GM23338 (cell line): ENCODE results near the gene SVIL. TPM values are rescaled to one million over a fixed set of nuclear protein-coding genes. Genes with fewer than 3 reads are reported as not detected.

Source experiments
- ATAC-seq: fragments of 200-7000 bp; cut with Tn5 transposase; 3 replicates; pipeline ENCODE4 v1.9.1; 2020
- DNase-seq: peaks from one replicate; pipeline ENCODE4 v3.0.0-alpha.2; 2015; ENCODE audit warnings: low spot score
- H2AFZ ChIP-seq: fragments of 200-600 bp; sonication (generic); 2 replicates; pipeline ENCODE4 v1.8.0; 2016; ENCODE audit warnings: antibody characterized with exemption, mild to moderate bottlenecking, moderate library complexity
- H3F3A ChIP-seq: fragments of 200-600 bp; sonication (generic); replicated peaks from 2 replicates; pipeline ENCODE4 v1.8.0; 2017; ENCODE audit warnings: antibody characterized with exemption, mixed run types, low read depth
- H3K27ac ChIP-seq: fragments of 200-600 bp; sonication (generic); 2 replicates; pipeline ENCODE4 v1.6.1; 2016; ENCODE audit warnings: low read depth
- H3K27me3 ChIP-seq: fragments of 200-600 bp; sonication (generic); 2 replicates; pipeline ENCODE4 v1.8.0; 2016; ENCODE audit warnings: mild to moderate bottlenecking, mixed run types, moderate library complexity; ENCODE audit not compliant: insufficient read depth
- H3K36me3 ChIP-seq: fragments of 200-600 bp; sonication (generic); 2 replicates; pipeline ENCODE4 v1.8.0; 2016; ENCODE audit warnings: mild to moderate bottlenecking; ENCODE audit not compliant: insufficient read depth
- H3K4me1 ChIP-seq: fragments of 200-600 bp; sonication (generic); 2 replicates; pipeline ENCODE4 v1.8.0; 2016; ENCODE audit warnings: mild to moderate bottlenecking, moderate library complexity; ENCODE audit not compliant: insufficient read depth
- H3K4me2 ChIP-seq: fragments of 200-600 bp; sonication (generic); 2 replicates; pipeline ENCODE4 v1.7.1; 2017; ENCODE audit warnings: mixed run types
- H3K4me3 ChIP-seq: fragments of 200-600 bp; sonication (generic); 2 replicates; pipeline ENCODE4 v1.6.1; 2016; ENCODE audit warnings: mixed run types
- H3K79me2 ChIP-seq: fragments of 200-600 bp; sonication (generic); replicated peaks from 2 replicates; pipeline ENCODE4 v1.8.0; 2017; ENCODE audit warnings: mild to moderate bottlenecking; ENCODE audit not compliant: insufficient read depth
- H3K9me2 ChIP-seq: fragments of 200-600 bp; sonication (generic); 2 replicates; pipeline ENCODE4 v1.8.0; 2017; ENCODE audit not compliant: insufficient read depth
- H4K20me1 ChIP-seq: fragments of 200-600 bp; sonication (generic); replicated peaks from 2 replicates; pipeline ENCODE4 v1.8.0; 2017; ENCODE audit warnings: mild to moderate bottlenecking; ENCODE audit not compliant: insufficient read depth
- H3K27ac Mint-ChIP-seq: 2 replicates; pipeline ENCODE4 v1.8.0; 2020; ENCODE audit warnings: inconsistent platforms, mild to moderate bottlenecking, moderate library complexity, mixed read lengths
- H3K27me3 Mint-ChIP-seq: 3 replicates; pipeline ENCODE4 v1.8.0; 2022; ENCODE audit warnings: low read depth, mild to moderate bottlenecking, moderate library complexity, mixed read lengths, inconsistent platforms; ENCODE audit not compliant: insufficient read depth, poor library complexity
- H3K36me3 Mint-ChIP-seq: 3 replicates; pipeline ENCODE4 v1.8.0; 2021; ENCODE audit warnings: low read depth, mild to moderate bottlenecking, inconsistent platforms, moderate library complexity, mixed read lengths
- H3K4me1 Mint-ChIP-seq: 3 replicates; pipeline ENCODE4 v1.8.0; 2020; ENCODE audit warnings: mild to moderate bottlenecking, inconsistent platforms, mixed read lengths
- H3K4me3 Mint-ChIP-seq: 3 replicates; pipeline ENCODE4 v1.8.0; 2021; ENCODE audit warnings: moderate library complexity, mild to moderate bottlenecking, inconsistent platforms, mixed read lengths
- H3K9me3 Mint-ChIP-seq: 3 replicates; pipeline ENCODE4 v1.8.0; 2020; ENCODE audit warnings: moderate library complexity, mild to moderate bottlenecking, inconsistent platforms, mixed read lengths
- CREB1 ChIP-seq: fragments of 250-450 bp; sonication (Bioruptor Pico); IDR thresholded peaks from 2 replicates; pipeline ENCODE4 v1.5.0; 2020; ENCODE audit warnings: low read depth, mild to moderate bottlenecking, moderate library complexity
- CTCF ChIP-seq, 2 experiments: fragments of 200-600 bp in 1 of 2; sonication (generic) in 1 of 2; conservative IDR thresholded peaks; 2 replicates each; pipeline versions ENCODE4 v1.5.1 to v1.6.1; 2016 to 2017; ENCODE audit warnings: antibody characterized with exemption in 2 of 2, low read depth in 2 of 2, mild to moderate bottlenecking in 2 of 2, moderate library complexity in 1 of 2
- ETS1 ChIP-seq: IDR thresholded peaks from 2 replicates; pipeline ENCODE4 v1.6.1; 2016; ENCODE audit warnings: antibody characterized with exemption
- EZH2 ChIP-seq: fragments of 200-600 bp; sonication (generic); IDR thresholded peaks from one replicate; pipeline ENCODE4 v1.8.0; 2017; ENCODE audit warnings: antibody characterized with exemption, mild to moderate bottlenecking, low read depth; ENCODE audit not compliant: unreplicated experiment
- EZH2phosphoT487 ChIP-seq: fragments of 200-600 bp; sonication (generic); IDR thresholded peaks from one replicate; pipeline ENCODE4 v1.8.1; 2018; ENCODE audit warnings: antibody characterized with exemption; ENCODE audit not compliant: unreplicated experiment
- JUNB ChIP-seq: IDR thresholded peaks from one replicate; pipeline ENCODE4 v1.6.1; 2016; ENCODE audit warnings: antibody characterized with exemption; ENCODE audit not compliant: unreplicated experiment
- NANOG ChIP-seq: IDR thresholded peaks from 2 replicates; pipeline ENCODE4 v1.6.1; 2016; ENCODE audit warnings: antibody characterized with exemption, borderline replicate concordance
- POLR2AphosphoS5 ChIP-seq: IDR thresholded peaks from 2 replicates; pipeline ENCODE4 v1.6.1; 2016; ENCODE audit warnings: antibody characterized with exemption, low read depth
- REST ChIP-seq: IDR thresholded peaks from one replicate; pipeline ENCODE4 v1.6.1; 2018; ENCODE audit warnings: antibody characterized with exemption; ENCODE audit not compliant: unreplicated experiment
- STAT1 ChIP-seq: IDR thresholded peaks from one replicate; pipeline ENCODE4 v1.6.1; 2016; ENCODE audit warnings: antibody characterized with exemption; ENCODE audit not compliant: unreplicated experiment
- ZNF114 ChIP-seq: fragments of 250-450 bp; sonication (Bioruptor Pico); IDR thresholded peaks from 2 replicates; pipeline ENCODE4 v1.5.0; 2020; ENCODE audit warnings: mild to moderate bottlenecking, moderate library complexity
- ZNF331 ChIP-seq: fragments of 250-450 bp; sonication (Bioruptor Pico); IDR thresholded peaks from 2 replicates; pipeline ENCODE4 v1.5.0; 2020; ENCODE audit warnings: low read depth, mild to moderate bottlenecking, moderate library complexity
- ZNF462 ChIP-seq: fragments of 250-450 bp; sonication (Bioruptor Pico); IDR thresholded peaks from 2 replicates; pipeline ENCODE4 v1.5.0; 2020; ENCODE audit warnings: mild to moderate bottlenecking, moderate library complexity
- polyA plus RNA-seq: library from polyadenylated mRNA; unstranded; fragments of >200 nt; fragmentation: Nextera tagmentation; extraction: Ambion mirVana; gene quantifications from 2 replicates; pipeline ENCODE4 v1.2.1, GENCODE V29; 2016
- total RNA-seq: library from RNA; depleted of rRNA; stranded (reverse); fragments of >200 nt; shearing (Covaris generic); gene quantifications from 2 replicates; pipeline ENCODE4 v1.2.3, GENCODE V29; 2014

Gene SVIL
- total and polyA plus RNA-seq, 2 experiments from 2014 or later = 8.8 to 34.9 TPM

- H3K4me2 ChIP-seq = no peak overlapping the region
- H3K4me1 Mint-ChIP-seq = peaks cover 3% of the 10 kb centered on the region; the same call in 2 of the 3 replicates
- no peak for DNase-seq
Observed at GRCh38 chr10:29454250-29454649, 180.5 kb downstream of the SVIL start.

More at GRCh38 chr10:29454250-29454649, 180.5 kb downstream of the SVIL start:
- Mint-ChIP-seq H3K27me3 (peaks cover 6% of the 10 kb centered on the region), H3K4me3 (no peak overlapping the region), H3K9me3 (no peaks in the 10 kb centered on the region), H3K36me3 (peaks cover 7% of the 10 kb centered on the region; the same call in 2 of the 3 replicates), H3K27ac (no peak overlapping the region)
- no peak for TF ChIP-seq NANOG
- no peak for TF ChIP-seq CREB1 (CRISPR knock-in tag)
- no peak for TF ChIP-seq REST
- no peak for TF ChIP-seq ETS1
- TF ChIP-seq ZNF462 = no peak
- TF ChIP-seq EZH2 = no peak
- TF ChIP-seq POLR2AphosphoS5 = no peak
- TF ChIP-seq STAT1 = no peak
- no peak for TF ChIP-seq ZNF331 (CRISPR knock-in tag)
- no peak for TF ChIP-seq CTCF (conservative IDR thresholded peaks at IDR 0.05; ENCODE audit: low read depth in 2 of 2)
- no peak for TF ChIP-seq ZNF114 (CRISPR knock-in tag)
- no peak for TF ChIP-seq JUNB
- TF ChIP-seq EZH2phosphoT487 = no peak
- no peak for ATAC-seq
- H3K4me3 ChIP-seq = no peak overlapping the region
- H4K20me1 ChIP-seq = 0 out of 2 replicates have a peak, but pooled peaks cover 5% of the 10 kb centered on the region
- no peaks in the 10 kb centered on the region for H3F3A ChIP-seq
- H3K27ac ChIP-seq = no peak overlapping the region
- no peaks in the 10 kb centered on the region for H3K4me1 ChIP-seq
- no peaks in the 10 kb centered on the region for H3K9me2 ChIP-seq
- no peaks in the 10 kb centered on the region for H3K27me3 ChIP-seq
- H3K36me3 ChIP-seq = no peaks in the 10 kb centered on the region
- no peaks in the 10 kb centered on the region for H3K79me2 ChIP-seq
- no peak overlapping the region for H2AFZ ChIP-seq
